ENCODE measurements around the gene PTCSC3.

DNA sequence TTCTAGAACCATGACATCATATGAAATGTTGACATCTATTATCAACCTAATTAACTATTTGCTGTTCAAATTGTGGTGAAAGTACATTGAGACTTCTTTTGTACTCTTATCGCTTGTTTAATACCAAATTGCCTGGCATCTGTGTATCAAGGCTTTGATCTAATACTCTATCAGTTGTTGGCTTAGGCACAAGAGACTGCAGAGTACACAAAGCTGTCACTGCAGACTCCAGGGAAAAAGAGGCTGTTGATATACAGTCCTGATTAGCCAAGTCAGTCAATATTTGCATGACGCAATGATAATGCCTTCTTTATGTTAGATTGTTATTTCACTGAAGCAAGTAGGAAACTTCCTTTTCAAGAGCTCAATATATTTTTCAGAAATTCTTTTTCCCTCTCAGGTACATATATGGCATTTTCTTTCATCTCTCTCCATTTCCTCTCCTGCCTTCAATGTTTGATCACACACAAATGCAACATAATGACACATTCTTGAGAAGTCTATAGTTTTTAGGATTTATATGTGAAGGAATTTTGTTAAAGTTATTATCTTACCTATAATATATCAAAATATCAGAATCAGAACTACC is 32.3 kb upstream of the PTCSC3 start:
- TF ChIP-seq, protein P1, sequence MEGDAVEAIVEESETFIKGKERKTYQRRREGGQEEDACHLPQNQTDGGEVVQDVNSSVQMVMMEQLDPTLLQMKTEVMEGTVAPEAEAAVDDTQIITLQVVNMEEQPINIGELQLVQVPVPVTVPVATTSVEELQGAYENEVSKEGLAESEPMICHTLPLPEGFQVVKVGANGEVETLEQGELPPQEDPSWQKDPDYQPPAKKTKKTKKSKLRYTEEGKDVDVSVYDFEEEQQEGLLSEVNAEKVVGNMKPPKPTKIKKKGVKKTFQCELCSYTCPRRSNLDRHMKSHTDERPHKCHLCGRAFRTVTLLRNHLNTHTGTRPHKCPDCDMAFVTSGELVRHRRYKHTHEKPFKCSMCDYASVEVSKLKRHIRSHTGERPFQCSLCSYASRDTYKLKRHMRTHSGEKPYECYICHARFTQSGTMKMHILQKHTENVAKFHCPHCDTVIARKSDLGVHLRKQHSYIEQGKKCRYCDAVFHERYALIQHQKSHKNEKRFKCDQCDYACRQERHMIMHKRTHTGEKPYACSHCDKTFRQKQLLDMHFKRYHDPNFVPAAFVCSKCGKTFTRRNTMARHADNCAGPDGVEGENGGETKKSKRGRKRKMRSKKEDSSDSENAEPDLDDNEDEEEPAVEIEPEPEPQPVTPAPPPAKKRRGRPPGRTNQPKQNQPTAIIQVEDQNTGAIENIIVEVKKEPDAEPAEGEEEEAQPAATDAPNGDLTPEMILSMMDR (IDR thresholded peaks at IDR 0.05), result no peak
- TF ChIP-seq POLR2AphosphoS5 (IDR thresholded peaks at IDR 0.05; ENCODE audit: insufficient read depth in 1 of 2, low read depth in 1 of 2), result no peak
